Mesenchymal stem cell (in vitro differentiated cells and primary cell): Measurements from ENCODE around the gene AREL1.
A peak's percentile ranks its signal among the peaks of the same experiment; 100 is the strongest.

Source experiments
- DNase-seq: peaks from one replicate; pipeline ENCODE4 v3.0.0-alpha.2; 2013
- H2AFZ ChIP-seq: one replicate; pipeline ENCODE4 v1.6.1; 2013; ENCODE audit warnings: low read depth, mild to moderate bottlenecking, control low read depth, inconsistent platforms, low read length, moderate library complexity
- H2AK5ac ChIP-seq: 2 replicates; pipeline ENCODE4 v1.6.1; 2013; ENCODE audit warnings: low read length, moderate library complexity, mild to moderate bottlenecking, inconsistent platforms; ENCODE audit not compliant: severe bottlenecking
- H2BK120ac ChIP-seq: one replicate; pipeline ENCODE4 v1.6.1; 2013; ENCODE audit warnings: low read depth, mild to moderate bottlenecking, inconsistent platforms, low read length, moderate library complexity
- H2BK12ac ChIP-seq, 2 experiments: one replicate each; pipeline ENCODE4 v1.6.1; 2013; ENCODE audit warnings: inconsistent platforms in 2 of 2, low read length in 2 of 2, mild to moderate bottlenecking in 2 of 2, moderate library complexity in 2 of 2, control low read depth in 1 of 2
- H2BK15ac ChIP-seq: one replicate; pipeline ENCODE4 v1.6.1; 2013; ENCODE audit warnings: mild to moderate bottlenecking, low read depth, inconsistent platforms; ENCODE audit not compliant: poor library complexity, severe bottlenecking
- H2BK5ac ChIP-seq: 2 replicates; pipeline ENCODE4 v1.6.1; 2013; ENCODE audit warnings: low read depth, mild to moderate bottlenecking, low read length, control low read depth, inconsistent platforms; ENCODE audit not compliant: poor library complexity, severe bottlenecking
- H3K14ac ChIP-seq, 2 experiments: one replicate each; pipeline ENCODE4 v1.6.1; 2013; ENCODE audit warnings: inconsistent platforms in 2 of 2, low read length in 2 of 2, control low read depth in 1 of 2, mild to moderate bottlenecking in 1 of 2, moderate library complexity in 1 of 2
- H3K18ac ChIP-seq, 2 experiments: one replicate each; pipeline ENCODE4 v1.6.1; 2013; ENCODE audit warnings: inconsistent platforms in 2 of 2, low read length in 2 of 2, control low read depth in 1 of 2, low read depth in 1 of 2, mild to moderate bottlenecking in 1 of 2
- H3K23ac ChIP-seq, 2 experiments: one replicate each; pipeline ENCODE4 v1.6.1; 2013; ENCODE audit warnings: inconsistent platforms in 2 of 2, low read length in 2 of 2, mild to moderate bottlenecking in 2 of 2, moderate library complexity in 2 of 2, control low read depth in 1 of 2
- H3K27ac ChIP-seq: 2 replicates; pipeline ENCODE4 v1.5.1; 2013; ENCODE audit warnings: mild to moderate bottlenecking, moderate library complexity, low read length, control low read depth, inconsistent platforms; ENCODE audit not compliant: poor library complexity, severe bottlenecking
- H3K27me3 ChIP-seq, 2 experiments: 2 replicates each; pipeline versions ENCODE4 v1.6.1 to v1.7.0; 2013; ENCODE audit warnings: low read length in 2 of 2, mild to moderate bottlenecking in 2 of 2, moderate library complexity in 2 of 2, control low read depth in 1 of 2, inconsistent platforms in 1 of 2; ENCODE audit not compliant: control insufficient read depth in 1 of 2, insufficient read depth in 1 of 2
- H3K36me3 ChIP-seq, 2 experiments: 2 replicates each; pipeline versions ENCODE4 v1.6.1 to v1.7.0; 2013; ENCODE audit warnings: low read length in 2 of 2, control low read depth in 1 of 2, inconsistent platforms in 1 of 2, low read depth in 1 of 2, mild to moderate bottlenecking in 1 of 2; ENCODE audit not compliant: insufficient read depth in 2 of 2, control insufficient read depth in 1 of 2
- H3K4ac ChIP-seq, 2 experiments: one replicate each; pipeline ENCODE4 v1.6.1; 2013; ENCODE audit warnings: inconsistent platforms in 2 of 2, low read length in 2 of 2, mild to moderate bottlenecking in 2 of 2, moderate library complexity in 2 of 2, control low read depth in 1 of 2, low read depth in 1 of 2
- H3K4me1 ChIP-seq: 2 replicates; pipeline ENCODE4 v1.6.1; 2013; ENCODE audit warnings: low read depth, low read length, control low read depth; ENCODE audit not compliant: control insufficient read depth, insufficient read depth
- H3K4me2 ChIP-seq: 2 replicates; pipeline ENCODE4 v1.6.1; 2013; ENCODE audit warnings: low read length, mild to moderate bottlenecking, inconsistent platforms; ENCODE audit not compliant: poor library complexity, severe bottlenecking
- H3K4me3 ChIP-seq, 2 experiments: 2 replicates each; pipeline versions ENCODE4 v1.5.1 to v1.7.0; 2013; ENCODE audit warnings: low read length in 2 of 2, mild to moderate bottlenecking in 2 of 2, control low read depth in 1 of 2, low read depth in 1 of 2; ENCODE audit not compliant: insufficient read depth in 1 of 2
- H3K79me1 ChIP-seq: replicated peaks from 2 replicates; pipeline ENCODE4 v1.6.1; 2013; ENCODE audit warnings: mild to moderate bottlenecking, control low read depth, low read length, inconsistent platforms; ENCODE audit not compliant: poor library complexity, severe bottlenecking
- H3K9ac ChIP-seq: 2 replicates; pipeline ENCODE4 v1.7.0; 2013; ENCODE audit warnings: mild to moderate bottlenecking, low read length, moderate library complexity
- H3K9me3 ChIP-seq: 2 replicates; pipeline ENCODE4 v1.7.0; 2013; ENCODE audit warnings: mild to moderate bottlenecking, low read length; ENCODE audit not compliant: control insufficient read depth
- H4K8ac ChIP-seq: one replicate; pipeline ENCODE4 v1.6.1; 2013; ENCODE audit warnings: inconsistent platforms, mild to moderate bottlenecking, low read length, moderate library complexity
- H4K91ac ChIP-seq: one replicate; pipeline ENCODE4 v1.6.1; 2013; ENCODE audit warnings: mild to moderate bottlenecking, low read length, inconsistent platforms
- WGBS: methylation state at CpG from one replicate; pipeline ENCODE4 v1.1.7; 2013; ENCODE audit warnings: mixed read lengths; 5-methylcytosine and 5-hydroxymethylcytosine counted together

Gene AREL1

DNA sequence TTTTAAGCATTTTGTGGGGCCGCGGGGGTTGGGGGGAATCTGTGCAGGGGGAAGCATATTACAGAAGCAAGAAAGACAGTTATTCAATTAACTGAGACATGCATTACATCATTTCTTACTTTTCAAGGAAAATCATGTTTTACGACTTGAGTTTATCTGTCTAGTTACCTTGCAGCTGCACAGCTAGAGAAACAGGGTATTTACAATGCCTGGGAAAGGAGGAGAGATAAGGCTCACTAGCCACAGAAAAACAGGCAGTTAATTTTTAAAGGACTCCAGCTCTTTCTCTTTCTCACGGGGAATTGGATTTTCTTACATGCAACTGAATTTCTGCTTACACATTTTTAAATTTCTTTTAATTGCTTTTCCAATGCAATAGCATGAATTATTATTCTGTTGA lies 22.2 kb upstream of the AREL1 start:
- Histone ChIP-seq H3K4ac (no peak overlapping the region), H3K27me3 (no peaks in the 10 kb centered on the region), H3K27ac (peak overlapping the region; percentile 54), H3K4me3 (no peak overlapping the region), H3K79me1 (peaks cover 7% of the 10 kb centered on the region), H2BK120ac (no peak overlapping the region), H3K4me2 (no peak overlapping the region), H2BK12ac (no peak overlapping the region), H3K14ac (no peak overlapping the region), H2BK5ac (no peak overlapping the region), H4K91ac (no peak overlapping the region), H3K9me3 (peaks cover 6% of the 10 kb centered on the region), H4K8ac (no peak overlapping the region), H3K36me3 (peaks cover 14 to 64% of the 10 kb centered on the region in 2 experiments), H3K18ac (no peak overlapping the region), H2AFZ (no peak overlapping the region), H3K23ac (no peak overlapping the region), H3K9ac (no peak overlapping the region), H2BK15ac (no peak overlapping the region), H2AK5ac (no peak overlapping the region), H3K4me1 (peaks cover 4% of the 10 kb centered on the region)
- WGBS: 100% methylated on average over 1 of the region's 4 CpGs
- no peak for DNase-seq

DNA sequence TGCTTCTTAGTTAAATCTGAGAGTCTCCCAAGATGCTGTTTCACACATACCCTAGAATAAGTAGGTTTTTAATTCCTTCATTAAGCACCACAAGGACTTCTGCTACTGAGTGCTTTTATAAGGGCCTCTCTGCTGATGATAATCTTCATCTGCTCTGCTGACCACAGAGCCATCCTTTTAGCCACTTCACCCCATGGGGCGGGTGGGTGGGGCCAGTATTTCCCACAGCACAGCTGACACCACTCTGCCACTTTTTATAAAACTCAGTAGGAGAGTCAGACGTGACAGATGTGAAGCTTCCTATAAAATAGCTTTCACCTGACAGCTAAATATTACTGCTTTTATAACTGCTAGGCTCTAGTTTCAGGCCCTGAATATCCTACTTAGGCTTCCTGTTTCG lies 20.3 kb upstream of the AREL1 start:
- H2AFZ ChIP-seq: no peak overlapping the region

DNA sequence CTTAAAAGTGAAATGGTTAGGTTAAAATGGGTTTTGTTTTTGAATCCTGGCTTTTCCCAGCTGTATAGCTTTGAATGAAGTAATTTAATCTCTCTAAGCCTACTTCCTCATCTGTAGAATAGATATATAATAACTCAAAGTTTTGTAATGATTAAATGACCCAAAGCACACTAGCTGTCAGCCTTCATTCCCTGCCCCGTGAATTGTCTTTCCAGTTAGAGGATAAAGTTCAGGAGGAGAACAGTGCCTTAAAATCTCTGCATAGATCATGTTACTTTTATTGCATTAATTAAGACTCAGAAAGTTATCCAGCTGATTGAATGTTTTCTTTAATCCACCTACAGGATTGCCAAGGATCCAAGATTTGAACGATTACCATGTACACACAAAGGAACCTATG lies 19.5 kb upstream of the AREL1 start:
- no peak overlapping the region for H3K18ac ChIP-seq
- H2BK120ac ChIP-seq: no peak overlapping the region

More for the DNA sequence above, 20.3 kb upstream of the AREL1 start:
- Histone ChIP-seq H3K23ac (no peak overlapping the region), H2BK5ac (no peak overlapping the region), H2BK120ac (no peak overlapping the region), H3K4me1 (peaks cover 4% of the 10 kb centered on the region), H4K91ac (no peak overlapping the region), H3K4me3 (no peak overlapping the region), H3K9me3 (no peaks in the 10 kb centered on the region), H3K9ac (no peak overlapping the region), H3K18ac (no peak overlapping the region), H4K8ac (no peak overlapping the region), H3K27me3 (no peaks in the 10 kb centered on the region), H3K14ac (no peak overlapping the region), H2AK5ac (no peak overlapping the region), H3K4ac (no peak overlapping the region), H3K4me2 (no peak overlapping the region), H3K27ac (no peak overlapping the region), H3K79me1 (peaks cover 8% of the 10 kb centered on the region), H3K36me3 (peaks cover 11 to 51% of the 10 kb centered on the region in 2 experiments), H2BK15ac (no peak overlapping the region), H2BK12ac (no peak overlapping the region)
- no peak for DNase-seq
- 99% methylated on average over 3 of the region's 3 CpGs for WGBS

DNA sequence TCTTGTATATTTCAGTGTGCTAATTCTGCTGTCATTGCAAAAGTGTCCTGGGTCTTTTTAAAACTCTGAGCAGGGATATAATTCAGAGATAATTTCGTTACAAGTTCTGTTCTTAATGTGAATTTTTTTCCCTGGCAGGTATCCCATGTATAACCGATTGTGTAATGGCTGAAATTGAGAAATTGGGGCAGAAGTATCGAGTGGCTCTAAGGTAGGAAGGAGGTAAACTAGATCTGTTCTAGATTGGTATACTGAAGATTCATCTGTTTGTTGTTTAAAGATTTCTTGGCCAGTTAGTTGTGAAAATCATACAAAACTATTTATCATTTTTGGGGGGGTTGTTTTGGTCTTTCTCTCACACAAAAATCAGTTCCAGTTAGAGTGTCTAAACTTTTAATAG lies 10.3 kb upstream of the AREL1 start:
- Histone ChIP-seq H2BK120ac (no peak overlapping the region), H3K9me3 (no peaks in the 10 kb centered on the region), H3K4me1 (no peaks in the 10 kb centered on the region), H2AFZ (no peak overlapping the region), H3K4me2 (no peak overlapping the region), H3K27ac (no peak overlapping the region), H3K79me1 (peaks cover 12% of the 10 kb centered on the region), H3K4me3 (no peak overlapping the region), H4K8ac (no peak overlapping the region), H3K14ac (no peak overlapping the region), H2BK15ac (no peak overlapping the region), H2AK5ac (no peak overlapping the region), H2BK5ac (no peak overlapping the region), H3K18ac (no peak overlapping the region), H3K36me3 (peaks cover 20 to 59% of the 10 kb centered on the region in 2 experiments), H2BK12ac (no peak overlapping the region), H3K9ac (no peak overlapping the region), H3K27me3 (no peaks in the 10 kb centered on the region), H3K4ac (no peak overlapping the region), H3K23ac (no peak overlapping the region), H4K91ac (no peak overlapping the region)
- WGBS: 90% methylated on average over 3 of the region's 3 CpGs
- DNase-seq: no peak

More for the DNA sequence above, 19.5 kb upstream of the AREL1 start:
- no peak overlapping the region for H3K9ac ChIP-seq
- H3K4ac ChIP-seq: no peak overlapping the region
- H3K4me2 ChIP-seq: no peak overlapping the region
- 100% methylated on average over 1 of the region's 2 CpGs for WGBS
- H3K9me3 ChIP-seq: no peaks in the 10 kb centered on the region
- DNase-seq: no peak
- H3K4me3 ChIP-seq: no peak overlapping the region
- H2AFZ ChIP-seq: no peak overlapping the region
- H3K27me3 ChIP-seq: no peaks in the 10 kb centered on the region
- no peak overlapping the region for H4K91ac ChIP-seq
- no peak overlapping the region for H4K8ac ChIP-seq
- H3K36me3 ChIP-seq: peaks cover 11 to 51% of the 10 kb centered on the region in 2 experiments
- H3K14ac ChIP-seq: no peak overlapping the region
- H3K27ac ChIP-seq: no peak overlapping the region
- H3K4me1 ChIP-seq: peaks cover 4% of the 10 kb centered on the region
- no peak overlapping the region for H2BK5ac ChIP-seq
- H2BK15ac ChIP-seq: no peak overlapping the region
- H3K79me1 ChIP-seq: peaks cover 8% of the 10 kb centered on the region
- H3K23ac ChIP-seq: no peak overlapping the region
- no peak overlapping the region for H2AK5ac ChIP-seq
- no peak overlapping the region for H2BK12ac ChIP-seq
